Keratinocyte (primary cell): ENCODE results near the gene MYPOP. TPM values are rescaled to one million over a fixed set of nuclear protein-coding genes. Genes with fewer than 3 reads are reported as not detected.

Experiments used
- DNase-seq: peaks from one replicate; pipeline ENCODE4 v3.0.0-alpha.2; 2011; ENCODE audit warnings: low read depth, missing footprints, low spot score
- FAIRE-seq: peaks from 2 replicates; lab custom pipeline; 2011; peaks lifted over from hg19 to GRCh38; lab: Jason Lieb, UNC
- H2AFZ ChIP-seq: 2 replicates; pipeline ENCODE4 v1.6.0; 2012; ENCODE audit warnings: low read length, control low read depth, inconsistent platforms; ENCODE audit not compliant: control insufficient read depth
- H3K27ac ChIP-seq: 2 replicates; pipeline ENCODE4 v1.5.1; 2011; ENCODE audit warnings: low read length; ENCODE audit not compliant: control insufficient read depth, insufficient read depth
- H3K27me3 ChIP-seq: 3 replicates; pipeline ENCODE4 v1.6.0; 2011; ENCODE audit warnings: low read length; ENCODE audit not compliant: control insufficient read depth, insufficient read depth; ENCODE audit errors: extremely low read depth
- H3K36me3 ChIP-seq, 2 experiments: 2 replicates in 1 of 2; 3 replicates in 1 of 2; pipeline ENCODE4 v1.5.1; 2011; ENCODE audit warnings: low read length in 2 of 2, mild to moderate bottlenecking in 1 of 2; ENCODE audit not compliant: control insufficient read depth in 2 of 2, insufficient read depth in 2 of 2; ENCODE audit errors: extremely low read depth in 1 of 2
- H3K4me1 ChIP-seq: 3 replicates; pipeline ENCODE4 v1.5.1; 2011; ENCODE audit warnings: low read length; ENCODE audit not compliant: control insufficient read depth, insufficient read depth; ENCODE audit errors: extremely low read depth
- H3K4me2 ChIP-seq: 3 replicates; pipeline ENCODE4 v1.6.0; 2011; ENCODE audit warnings: low read depth, low read length; ENCODE audit not compliant: control insufficient read depth, insufficient read depth; ENCODE audit errors: extremely low read depth
- H3K4me3 ChIP-seq, 3 experiments: fragments of 200-600 bp in 1 of 3; sonication (generic) in 1 of 3; 2 replicates in 2 of 3; 3 replicates in 1 of 3; pipeline ENCODE4 v1.5.1; 2011 to 2016; ENCODE audit warnings: low read length in 3 of 3, mild to moderate bottlenecking in 3 of 3, control low read depth in 2 of 3, inconsistent platforms in 1 of 3, low read depth in 1 of 3, mixed read lengths in 1 of 3, mixed run types in 1 of 3, moderate library complexity in 1 of 3; ENCODE audit not compliant: control insufficient read depth in 2 of 3, insufficient read depth in 2 of 3; ENCODE audit errors: extremely low read depth in 1 of 3
- H3K79me2 ChIP-seq: 2 replicates; pipeline ENCODE4 v1.6.0; 2012; ENCODE audit warnings: low read length; ENCODE audit not compliant: control insufficient read depth, insufficient read depth
- H3K9ac ChIP-seq: 3 replicates; pipeline ENCODE4 v1.6.0; 2011; ENCODE audit warnings: low read length; ENCODE audit not compliant: control insufficient read depth, insufficient read depth; ENCODE audit errors: extremely low read depth
- H3K9me1 ChIP-seq: 3 replicates; pipeline ENCODE4 v1.6.0; 2011; ENCODE audit warnings: low read length; ENCODE audit not compliant: control insufficient read depth, insufficient read depth; ENCODE audit errors: extremely low read depth
- H3K9me3 ChIP-seq: 2 replicates; pipeline ENCODE4 v1.5.1; 2012; ENCODE audit warnings: low read depth, low read length; ENCODE audit not compliant: control insufficient read depth
- H4K20me1 ChIP-seq: 3 replicates; pipeline ENCODE4 v1.6.0; 2011; ENCODE audit warnings: low read length; ENCODE audit not compliant: control insufficient read depth, insufficient read depth; ENCODE audit errors: extremely low read depth
- CTCF ChIP-seq, 3 experiments: IDR thresholded peaks in 1 of 3; conservative IDR thresholded peaks in 1 of 3; optimal IDR thresholded peaks in 1 of 3; 2 replicates in 2 of 3; 3 replicates in 1 of 3; pipeline versions ENCODE3 to v1.5.1; 2011; ENCODE audit warnings: low read length in 3 of 3, mild to moderate bottlenecking in 3 of 3, moderate library complexity in 2 of 3, control low read depth in 1 of 3, inconsistent platforms in 1 of 3; ENCODE audit not compliant: insufficient read depth in 2 of 3; ENCODE audit errors: extremely low read depth in 1 of 3
- EZH2 ChIP-seq: IDR thresholded peaks from one replicate; pipeline ENCODE4 v1.6.1; 2012; ENCODE audit warnings: inconsistent platforms, mild to moderate bottlenecking, low read length, moderate library complexity
- dilution Hi-C: fragments of 300-500 bp; cut with MboI; formaldehyde crosslinking; loops from one replicate; pipeline ENCODE4 v1.7.0; 2020; ENCODE audit warnings: low sequenced_read_pairs; ENCODE audit not compliant: extremely low pct_ligation_motif_present
- polyA plus RNA-seq, 5 experiments: library from polyadenylated mRNA; depleted of rRNA in 3 of 5; stranded (reverse) in 3 of 5; stranded (forward) in 1 of 5; unstranded in 1 of 5; fragments of >200 nt; gene quantifications; 1 replicate in 1 of 5; 2 replicates in 3 of 5; 3 replicates in 1 of 5; pipeline versions ENCODE4 v1.2.1 to v1.2.3, GENCODE V29; 2011 to 2012; ENCODE audit warnings: missing spikeins in 2 of 5, low read depth in 1 of 5, low replicate concordance in 1 of 5

Gene MYPOP
- polyA plus RNA-seq, 1 donor (not counting 4 experiments of a cell fraction or from before 2014, with no cell fraction given): 1.3 TPM

- FAIRE-seq (no peak), DNase-seq (no peak)
- dilution Hi-C loops: no loop called here
- H3K4me3 ChIP-seq: peak overlapping the region; percentile 65 to 89 (median 82)
- H3K36me3 ChIP-seq: no peaks in the 10 kb centered on the region
- H3K4me2 ChIP-seq: peak overlapping the region; percentile 96
- H4K20me1 ChIP-seq: no peaks in the 10 kb centered on the region
- TF ChIP-seq EZH2: no peak
- no peaks in the 10 kb centered on the region for H3K9me3 ChIP-seq
- H3K79me2 ChIP-seq: peaks cover 8% of the 10 kb centered on the region
- peaks cover 7% of the 10 kb centered on the region for H3K27me3 ChIP-seq
- H3K9me1 ChIP-seq: no peaks in the 10 kb centered on the region
- H3K4me1 ChIP-seq: peaks cover 14% of the 10 kb centered on the region
- peak overlapping the region; percentile 94 for H3K27ac ChIP-seq
- H3K9ac ChIP-seq: peak overlapping the region; percentile 94
- no peak overlapping the region for H2AFZ ChIP-seq
Observed at GRCh38 chr19:45884682-45885555, 17.5 kb downstream of the MYPOP start.

- DNase-seq: no peak
- Histone ChIP-seq H3K9ac (no peak overlapping the region), H4K20me1 (no peaks in the 10 kb centered on the region), H3K9me1 (no peaks in the 10 kb centered on the region), H3K4me3 (no peak overlapping the region), H2AFZ (no peak overlapping the region), H3K27me3 (peaks cover 7% of the 10 kb centered on the region), H3K36me3 (no peaks in the 10 kb centered on the region), H3K27ac (no peak overlapping the region), H3K79me2 (peaks cover 8% of the 10 kb centered on the region), H3K4me1 (peaks cover 14% of the 10 kb centered on the region), H3K4me2 (no peak overlapping the region), H3K9me3 (no peaks in the 10 kb centered on the region)
- FAIRE-seq: no peak
- dilution Hi-C loops: no loop called here
- TF ChIP-seq EZH2 (no peak), CTCF (optimal IDR thresholded peaks at IDR 0.05 in 1 of 3, IDR thresholded peaks at IDR 0.05 in 1 of 3, conservative IDR thresholded peaks at IDR 0.05 in 1 of 3; ENCODE audit: extremely low read depth in 1 of 3, insufficient read depth in 2 of 3, low read length in 3 of 3) (no peak)
Observed at GRCh38 chr19:45883881-45884681, 18.3 kb downstream of the MYPOP start.
